B cell (primary cell): Measurements from ENCODE around the gene TGFBRAP1.

Experiments used
- EZH2 ChIP-seq: IDR thresholded peaks from 2 replicates; pipeline ENCODE4 v1.6.1; 2012; ENCODE audit warnings: borderline replicate concordance, low read depth, mild to moderate bottlenecking, moderate library complexity, low read length; ENCODE audit not compliant: insufficient read depth, poor library complexity, severe bottlenecking
- TF ChIP-seq, protein P1 (sequence below): fragments of 200-600 bp; IDR thresholded peaks from one replicate; pipeline ENCODE4 v1.8.0; 2022; ENCODE audit warnings: antibody characterized with exemption, mild to moderate bottlenecking

DNA sequence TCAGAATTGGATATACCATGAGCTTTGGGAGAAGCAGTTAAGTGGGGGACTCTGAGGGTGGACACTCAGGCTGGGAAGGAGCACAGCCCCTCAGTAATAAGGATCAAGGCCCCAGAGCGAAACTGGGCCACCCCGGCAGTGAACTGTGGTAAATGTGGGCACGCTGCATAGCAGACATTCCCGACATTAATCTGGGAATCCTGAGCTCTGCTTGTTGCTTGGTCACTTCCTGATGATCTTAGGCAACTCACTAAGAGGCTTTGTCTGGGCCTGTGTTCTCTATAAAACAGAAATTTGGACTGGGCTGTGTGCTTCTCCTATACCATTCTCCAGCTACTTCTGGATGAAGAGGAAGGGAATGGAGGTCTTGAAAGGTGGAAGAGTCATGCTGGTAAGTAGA lies 4.8 kb downstream of the TGFBRAP1 start:
- TF ChIP-seq, protein P1, sequence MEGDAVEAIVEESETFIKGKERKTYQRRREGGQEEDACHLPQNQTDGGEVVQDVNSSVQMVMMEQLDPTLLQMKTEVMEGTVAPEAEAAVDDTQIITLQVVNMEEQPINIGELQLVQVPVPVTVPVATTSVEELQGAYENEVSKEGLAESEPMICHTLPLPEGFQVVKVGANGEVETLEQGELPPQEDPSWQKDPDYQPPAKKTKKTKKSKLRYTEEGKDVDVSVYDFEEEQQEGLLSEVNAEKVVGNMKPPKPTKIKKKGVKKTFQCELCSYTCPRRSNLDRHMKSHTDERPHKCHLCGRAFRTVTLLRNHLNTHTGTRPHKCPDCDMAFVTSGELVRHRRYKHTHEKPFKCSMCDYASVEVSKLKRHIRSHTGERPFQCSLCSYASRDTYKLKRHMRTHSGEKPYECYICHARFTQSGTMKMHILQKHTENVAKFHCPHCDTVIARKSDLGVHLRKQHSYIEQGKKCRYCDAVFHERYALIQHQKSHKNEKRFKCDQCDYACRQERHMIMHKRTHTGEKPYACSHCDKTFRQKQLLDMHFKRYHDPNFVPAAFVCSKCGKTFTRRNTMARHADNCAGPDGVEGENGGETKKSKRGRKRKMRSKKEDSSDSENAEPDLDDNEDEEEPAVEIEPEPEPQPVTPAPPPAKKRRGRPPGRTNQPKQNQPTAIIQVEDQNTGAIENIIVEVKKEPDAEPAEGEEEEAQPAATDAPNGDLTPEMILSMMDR = no peak
- TF ChIP-seq EZH2 = no peak
